Islet of Langerhans (tissue), 1 donor: Measurements from ENCODE around the gene SNRPF.

Experiments
- FAIRE-seq: peaks from one replicate; lab custom pipeline; 2011; peaks lifted over from hg19 to GRCh38; lab: Jason Lieb, UNC

SNRPF gene

GRCh38 chr12:95859947-95860850 is 1.4 kb downstream of the SNRPF start:
- FAIRE-seq = no peak

- no peak for FAIRE-seq
These were observed 3.3 kb downstream of the SNRPF start for GRCh38 chr12:95862038-95862437.

GRCh38 chr12:95863337-95863736 is 4.6 kb downstream of the SNRPF start:
- FAIRE-seq = no peak

GRCh38 chr12:95870897-95871296 is 12.1 kb downstream of the SNRPF start:
- FAIRE-seq = no peak

DNA sequence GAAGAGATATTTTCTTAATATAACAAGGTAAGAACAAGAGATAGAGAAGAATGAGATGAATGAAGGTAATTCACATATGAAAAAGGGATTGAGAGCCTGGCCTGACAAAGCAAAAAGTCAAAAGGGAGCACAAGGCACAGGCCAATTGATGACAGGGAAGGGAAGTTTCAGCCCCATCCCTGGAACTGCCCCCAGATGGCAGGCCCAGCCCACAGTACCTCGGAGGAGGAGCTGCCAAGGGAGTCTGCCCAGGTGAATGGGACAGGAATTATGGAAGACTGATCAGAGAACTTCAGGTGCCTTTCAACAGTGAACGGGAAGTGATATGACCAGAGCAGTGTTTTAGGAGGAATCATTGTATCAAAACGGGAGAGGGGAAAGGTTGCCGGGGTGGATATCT is 15.7 kb downstream of the SNRPF start:
- no peak for FAIRE-seq

DNA sequence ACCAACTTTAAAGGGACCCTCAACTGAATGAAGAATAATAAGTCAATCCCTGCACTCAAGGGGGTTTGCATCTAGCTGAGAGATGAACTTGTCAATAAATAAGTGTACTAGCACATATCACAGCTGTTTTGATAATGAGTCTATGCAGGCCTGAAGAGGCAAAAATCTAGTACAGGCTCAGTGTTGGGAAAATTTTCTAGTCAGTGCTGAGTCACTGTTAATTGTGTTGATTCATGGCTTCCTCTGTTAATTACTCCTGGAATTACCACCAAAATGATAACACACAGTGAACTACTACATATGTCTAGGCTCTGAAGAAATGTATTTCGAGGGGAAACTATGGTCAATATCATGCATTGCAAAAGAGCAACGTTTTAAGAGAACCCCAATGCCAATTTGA is 18.9 kb downstream of the SNRPF start:
- no peak for FAIRE-seq

GRCh38 chr12:95880895-95881294 is 22.1 kb downstream of the SNRPF start:
- FAIRE-seq = no peak

DNA sequence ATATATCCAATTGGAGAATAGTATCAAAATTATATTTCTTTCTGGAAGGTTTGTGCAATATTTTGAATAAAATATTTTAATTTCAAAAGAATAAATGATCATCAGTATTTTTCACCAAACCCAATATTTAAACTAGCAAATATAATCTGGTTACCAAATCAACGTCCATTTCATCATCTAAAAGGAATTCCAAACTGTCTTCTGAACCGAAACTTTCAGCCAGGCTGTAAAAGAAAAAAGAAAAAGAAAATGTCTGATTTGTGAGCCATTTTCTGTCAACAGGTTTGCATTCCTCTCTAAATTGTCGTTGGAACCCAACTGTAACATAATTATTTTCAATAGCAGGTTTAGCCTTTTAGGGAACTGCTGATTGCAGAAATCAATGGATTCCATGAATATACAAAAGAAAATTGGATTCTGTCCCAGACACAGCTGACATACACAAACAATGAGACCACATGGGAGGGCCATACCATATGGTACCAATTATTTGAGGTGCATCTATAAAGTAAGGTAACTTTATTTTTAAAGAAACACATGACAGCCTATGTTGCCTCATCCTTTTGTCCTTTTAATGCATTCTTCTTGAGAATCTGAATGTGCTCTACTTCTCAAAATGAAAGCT is 22.7 kb downstream of the SNRPF start:
- FAIRE-seq = no peak

DNA sequence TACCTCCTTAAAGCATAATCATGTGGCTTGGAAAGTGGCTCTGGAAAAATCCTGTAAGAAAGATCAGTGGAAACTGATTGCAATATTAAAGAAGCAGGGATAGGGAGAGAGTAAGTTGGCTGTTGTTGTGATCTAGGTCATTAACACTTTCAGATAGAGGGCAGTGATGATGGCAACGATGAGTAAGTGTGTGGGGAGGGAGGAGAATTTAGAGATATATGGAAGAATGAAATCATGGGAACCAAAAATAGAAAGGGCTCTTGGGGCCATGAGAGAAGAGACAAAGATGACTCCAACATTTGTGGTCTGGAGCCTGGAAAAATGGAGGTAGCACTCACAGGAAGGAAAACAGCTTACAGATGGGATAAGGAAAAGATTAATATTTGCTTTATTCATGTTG is 23.3 kb downstream of the SNRPF start:
- FAIRE-seq = no peak

GRCh38 chr12:95882873-95883272 is 24.1 kb downstream of the SNRPF start:
- FAIRE-seq = no peak

DNA sequence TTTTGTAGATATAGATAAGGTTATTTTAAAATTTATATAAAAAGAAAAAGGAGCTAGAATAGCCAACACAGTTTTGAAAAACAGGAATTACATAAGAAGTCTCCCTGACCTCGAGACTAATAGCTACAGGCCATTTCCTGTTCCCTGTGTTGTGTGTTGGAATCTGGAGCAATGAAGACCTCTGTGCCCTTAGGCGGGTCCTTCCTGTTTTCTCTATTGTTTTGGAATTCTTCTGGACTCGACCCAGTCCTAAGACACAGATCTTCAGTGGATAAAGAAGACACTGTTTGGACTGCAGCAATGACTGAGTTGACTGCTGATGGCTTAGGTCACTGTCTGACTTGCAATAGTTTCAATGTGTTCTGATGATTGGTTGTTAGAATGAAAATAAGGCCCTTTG is 26.2 kb downstream of the SNRPF start:
- FAIRE-seq = no peak

DNA sequence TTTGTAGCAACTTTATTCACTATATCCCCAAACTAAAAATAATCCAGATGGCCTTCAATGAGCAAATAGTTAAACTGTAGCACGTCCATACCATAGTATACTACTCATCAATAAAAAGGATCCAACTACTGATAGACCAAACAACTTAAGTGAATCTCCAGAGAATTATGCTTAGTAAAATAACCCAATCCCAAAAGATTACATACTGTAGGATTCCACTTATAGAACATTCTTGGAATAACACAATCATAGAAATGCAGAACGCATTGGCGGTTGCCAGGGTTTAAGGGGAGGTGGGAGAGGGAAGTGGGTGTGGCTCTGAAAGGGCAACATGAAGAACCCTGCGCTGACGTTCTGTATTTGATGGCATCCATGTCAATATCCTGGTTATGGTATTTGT is 28.6 kb downstream of the SNRPF start:
- FAIRE-seq = no peak

- no peak for FAIRE-seq
These were observed 32.2 kb downstream of the SNRPF start for GRCh38 chr12:95890958-95891357.

DNA sequence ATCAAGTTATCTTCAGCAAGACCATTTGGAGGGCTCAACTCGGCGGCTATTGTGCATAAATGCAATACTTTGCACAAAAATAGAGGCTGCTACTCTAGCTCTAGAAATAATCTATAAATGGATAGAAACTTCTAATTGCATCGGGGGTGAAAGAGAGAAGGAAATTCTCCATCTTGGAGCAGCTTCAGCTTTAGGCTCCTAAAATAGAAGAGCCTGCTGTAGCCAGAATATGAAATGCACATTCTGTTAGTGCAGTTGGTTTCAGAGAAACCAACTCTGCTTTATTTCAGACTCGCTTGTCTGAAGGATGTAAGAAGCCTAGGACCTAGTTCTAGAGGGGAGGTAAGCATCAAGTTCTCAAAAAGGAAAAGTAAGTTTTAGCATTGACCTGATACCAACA is 38.1 kb downstream of the SNRPF start:
- FAIRE-seq = no peak

- FAIRE-seq = no peak
These were observed 39.3 kb downstream of the SNRPF start for GRCh38 chr12:95898081-95898480.

DNA sequence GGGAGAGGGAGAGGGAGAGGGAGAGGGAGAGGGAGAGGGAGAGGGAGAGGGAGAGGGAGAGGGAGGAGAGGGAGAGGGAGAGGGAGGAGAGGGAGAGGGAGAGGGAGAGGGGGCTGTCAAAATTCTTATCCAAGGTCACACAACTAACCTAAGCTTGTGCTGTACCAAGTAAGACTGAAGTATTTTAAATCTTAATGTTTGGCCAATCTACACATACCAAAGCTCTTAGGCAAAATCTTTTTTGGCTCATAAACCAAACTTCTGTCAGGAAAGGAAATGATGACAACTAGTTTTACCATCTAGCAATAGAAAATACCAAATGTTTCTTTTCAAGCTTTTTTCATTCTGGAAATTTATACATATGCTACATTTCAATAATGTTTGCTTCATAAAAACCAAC is 49.8 kb downstream of the SNRPF start:
- FAIRE-seq = no peak

GRCh38 chr12:95909871-95910270 is 51.1 kb downstream of the SNRPF start:
- no peak for FAIRE-seq
